NCI-H2081 treated with DMSO at 0.1 percent for 48 hours (cell line): ENCODE results near the gene RILPL1.
"Not testable (repeated sequence)": the region's sequence is repeated elsewhere in the genome, so short reads cannot be mapped to it uniquely, and the experiment has no call there.

Experiments used
- DNase-seq: peaks from one replicate; lab custom pipeline; 2025; lab: John Stamatoyannopoulos, UW

Gene RILPL1

DNA sequence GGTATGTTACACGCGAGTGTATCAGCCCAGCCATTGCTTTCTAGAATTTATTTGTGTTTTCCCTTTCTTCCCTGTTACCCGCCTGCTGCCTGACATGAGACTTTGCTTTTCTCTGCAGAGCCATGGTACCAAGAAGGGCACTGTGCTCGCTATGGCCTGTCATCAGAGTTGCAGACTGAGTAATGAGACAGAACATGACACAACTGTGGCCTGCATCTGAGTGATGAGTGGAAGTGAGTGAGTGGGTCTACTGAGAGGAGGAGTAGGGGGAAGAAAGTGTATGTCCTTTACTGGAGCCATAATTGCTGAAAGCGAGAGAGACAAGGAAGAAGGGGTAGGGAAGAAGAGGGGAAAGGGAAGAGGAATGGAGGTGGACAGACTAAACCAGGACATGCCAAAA, 2.9 kb downstream of the RILPL1 start:
- DNase-seq, result no peak

- no peak for DNase-seq
Observed at GRCh38 chr12:123529686-123530085, 3.8 kb downstream of the RILPL1 start.

DNA sequence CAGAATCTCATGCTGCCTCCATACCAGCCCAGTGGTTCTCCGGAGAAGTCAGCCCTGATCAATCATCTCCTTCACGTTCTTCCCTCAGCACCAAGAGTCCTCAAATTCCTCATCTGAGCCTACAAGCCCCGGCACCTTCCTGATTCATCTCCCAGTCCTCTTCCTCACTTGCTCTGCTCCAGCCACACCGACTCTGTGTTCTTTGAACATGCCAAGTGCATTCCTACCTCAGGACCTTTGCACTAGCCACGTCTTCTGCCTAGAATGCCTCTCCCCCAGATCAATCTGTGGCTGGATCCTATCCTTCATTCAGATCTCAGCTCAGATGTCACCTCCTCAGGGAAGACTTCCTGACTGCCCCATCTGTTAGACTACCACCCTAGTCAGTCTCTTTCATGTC, 4.7 kb downstream of the RILPL1 start:
- no peak for DNase-seq

GRCh38 chr12:123526542-123527080, 6.9 kb downstream of the RILPL1 start:
- no peak for DNase-seq

- DNase-seq, result no peak
Observed at GRCh38 chr12:123524378-123524777, 9.1 kb downstream of the RILPL1 start.

DNA sequence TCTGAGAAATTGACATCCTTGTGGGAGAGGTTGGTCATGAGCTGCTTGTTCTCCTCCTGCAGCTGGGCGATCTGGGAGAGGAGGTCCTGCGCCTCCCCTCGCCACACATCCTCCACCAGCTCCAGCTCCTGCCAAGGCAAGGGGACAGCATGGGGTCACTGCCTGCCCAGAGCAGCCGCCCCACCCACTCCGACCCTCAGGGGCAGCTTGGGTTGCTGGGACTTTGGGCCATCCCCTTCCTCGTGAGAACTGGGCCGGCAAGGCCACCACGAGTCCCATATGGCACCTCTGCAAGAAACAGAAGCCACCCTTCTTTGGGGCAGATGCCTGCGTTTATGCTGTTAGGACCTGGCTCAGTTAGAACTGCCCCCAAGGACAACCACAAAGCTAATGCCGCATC, 10.0 kb downstream of the RILPL1 start:
- DNase-seq, result no peak

- no peak for DNase-seq
Observed at GRCh38 chr12:123522164-123522563, 11.4 kb downstream of the RILPL1 start.

GRCh38 chr12:123520567-123521474, 12.7 kb downstream of the RILPL1 start:
- DNase-seq, result no peak

GRCh38 chr12:123519141-123520001, 14.1 kb downstream of the RILPL1 start:
- no peak for DNase-seq

DNA sequence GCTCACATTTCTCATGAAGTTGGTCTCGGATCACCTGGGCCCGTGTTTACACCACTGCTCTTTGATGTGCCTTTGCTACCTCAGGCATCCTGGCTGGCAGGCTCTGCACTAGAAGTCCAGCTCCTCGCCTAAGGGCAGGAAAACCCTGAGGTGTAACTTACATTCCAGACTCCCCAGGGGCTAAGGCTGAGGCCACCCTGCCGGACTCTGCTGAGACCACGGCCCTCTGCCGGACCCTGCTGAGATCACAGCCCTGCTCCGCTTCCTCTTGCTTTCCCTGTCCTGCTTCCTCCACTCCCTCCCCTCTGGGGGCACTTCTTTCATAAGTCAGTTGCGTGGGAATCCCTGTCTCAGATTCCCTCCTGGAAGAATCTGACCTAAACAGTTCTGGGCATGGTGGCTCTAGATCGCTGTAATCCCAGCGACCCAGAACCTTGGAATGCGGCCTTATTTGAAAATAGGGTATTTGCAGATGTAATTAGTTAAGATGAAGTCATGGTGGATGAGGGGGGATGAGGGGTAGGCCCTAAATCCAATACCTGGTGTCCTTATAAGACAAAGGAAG, 17.2 kb downstream of the RILPL1 start:
- DNase-seq, result no peak

GRCh38 chr12:123514582-123515221, 18.8 kb downstream of the RILPL1 start:
- not testable (repeated sequence) for DNase-seq

DNA sequence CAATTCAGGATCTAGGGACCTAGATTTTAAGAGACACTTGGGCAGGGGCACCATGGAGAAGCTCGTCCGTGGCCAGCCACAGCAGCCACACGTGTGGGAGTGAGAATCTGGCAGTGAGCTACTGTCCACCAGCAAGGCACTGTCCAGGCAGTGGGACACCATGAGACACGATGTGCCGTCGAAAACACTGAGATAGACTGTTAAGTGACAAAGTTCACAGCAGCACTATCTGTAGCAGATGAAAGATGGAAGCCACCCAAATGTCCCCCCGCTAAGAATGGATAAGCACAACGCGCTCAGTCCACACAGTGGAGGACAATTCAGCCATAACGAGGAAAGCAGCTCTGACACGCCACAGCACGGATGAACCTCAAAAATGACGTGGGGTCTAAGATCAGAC, 19.7 kb downstream of the RILPL1 start:
- DNase-seq, result no peak

GRCh38 chr12:123512838-123513665, 20.5 kb downstream of the RILPL1 start:
- DNase-seq, result no peak

DNA sequence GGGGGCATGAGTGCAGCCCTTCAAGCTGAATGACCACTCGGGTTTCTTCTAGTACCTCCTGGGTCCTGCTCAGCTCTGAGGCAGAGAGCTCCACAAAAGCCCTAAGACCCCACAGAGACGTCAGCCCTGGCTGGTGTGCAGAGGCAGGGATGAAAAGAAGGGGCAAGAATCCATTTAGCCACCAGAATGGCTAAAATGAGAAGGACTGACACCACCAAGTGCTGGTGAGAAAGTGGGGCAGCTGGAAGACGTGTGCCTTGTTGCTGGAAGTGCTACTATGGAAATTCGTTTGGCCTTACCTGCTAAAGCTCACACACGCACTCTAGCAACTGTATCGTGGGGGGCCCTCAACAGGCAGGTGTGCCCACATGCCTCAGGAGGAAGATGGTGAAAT, 26.7 kb downstream of the RILPL1 start:
- no peak for DNase-seq

DNA sequence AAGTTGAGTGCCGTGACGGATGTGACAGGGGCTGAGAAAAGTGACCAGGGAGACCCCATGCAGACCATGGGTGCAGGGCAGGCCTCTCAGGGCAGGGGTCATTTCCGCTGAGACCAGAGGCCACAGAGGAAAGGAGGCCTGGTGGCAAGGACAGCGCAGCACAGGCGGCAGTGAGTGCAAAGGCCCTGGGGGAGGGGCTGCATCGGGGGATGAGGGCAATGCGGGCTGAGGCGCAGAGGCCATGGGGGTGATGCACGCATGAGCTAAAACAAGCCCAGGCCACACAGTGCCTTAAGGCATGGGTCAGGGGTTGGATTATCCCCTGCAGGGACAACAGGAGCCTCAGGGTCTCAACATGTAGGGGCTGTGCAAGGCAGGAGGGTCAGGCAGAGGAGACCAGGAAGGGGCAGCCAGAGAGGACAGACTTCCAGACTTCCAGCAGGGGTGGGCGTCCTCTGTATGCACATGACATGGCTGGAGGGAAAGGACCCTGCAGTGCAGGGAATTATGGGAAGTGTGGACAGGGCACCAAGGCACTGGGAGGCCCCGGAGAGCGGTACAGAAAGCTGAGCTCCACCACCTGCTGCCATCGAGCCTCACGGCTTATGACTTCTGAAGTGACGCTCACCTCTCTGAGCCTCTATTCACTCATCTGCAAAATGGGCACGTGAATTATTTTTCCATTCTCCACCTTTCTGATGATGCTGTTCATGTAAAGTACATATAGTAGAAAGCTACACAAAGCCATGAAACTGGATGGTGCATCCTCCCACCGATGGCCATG, 27.3 kb downstream of the RILPL1 start:
- no peak for DNase-seq

DNA sequence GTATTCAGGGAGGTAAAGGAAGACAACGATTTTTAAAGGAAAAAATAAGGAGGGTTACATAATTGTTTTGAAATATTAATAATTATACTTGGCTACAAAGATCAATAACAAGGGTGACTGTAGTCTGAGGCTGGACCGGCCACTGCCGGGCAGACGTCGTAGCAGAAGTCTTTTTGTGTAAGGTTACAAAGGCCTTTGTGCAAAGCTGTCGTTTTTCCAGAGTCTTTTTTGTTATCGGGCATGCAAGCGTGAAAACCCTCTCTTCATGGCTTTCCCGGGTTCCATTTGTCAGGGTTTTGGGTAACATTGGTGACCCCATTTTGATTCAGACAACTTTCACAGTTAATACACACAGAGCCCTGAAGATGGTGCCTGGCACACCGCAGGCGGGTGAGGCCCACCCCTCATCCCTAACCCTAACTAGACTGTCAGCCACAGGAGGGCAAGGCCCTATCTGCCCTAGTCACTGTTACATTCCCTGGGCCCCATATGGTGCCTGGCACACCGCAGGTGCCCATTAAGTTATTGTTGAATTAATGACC, 31.3 kb downstream of the RILPL1 start:
- no peak for DNase-seq

DNA sequence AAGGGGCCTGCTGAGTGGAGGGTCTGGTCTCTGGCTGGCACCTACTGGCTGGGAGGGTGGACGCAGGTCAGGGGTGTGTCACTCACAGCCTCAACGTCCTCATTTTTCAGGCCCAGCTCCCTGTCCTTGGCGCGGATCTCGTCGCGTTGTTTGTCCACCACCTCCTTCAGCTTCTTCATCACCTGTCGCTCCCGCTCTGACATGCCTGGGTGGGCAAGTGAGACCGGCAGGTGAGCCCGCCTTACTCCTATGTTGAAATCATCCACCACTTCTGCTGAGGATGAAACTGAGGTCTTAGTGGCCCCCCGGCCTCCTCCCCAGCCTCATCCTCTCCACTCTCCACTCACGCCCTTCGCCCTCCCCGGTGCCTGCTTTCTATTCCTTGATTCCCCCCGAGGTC, 34.2 kb downstream of the RILPL1 start:
- no peak for DNase-seq

DNA sequence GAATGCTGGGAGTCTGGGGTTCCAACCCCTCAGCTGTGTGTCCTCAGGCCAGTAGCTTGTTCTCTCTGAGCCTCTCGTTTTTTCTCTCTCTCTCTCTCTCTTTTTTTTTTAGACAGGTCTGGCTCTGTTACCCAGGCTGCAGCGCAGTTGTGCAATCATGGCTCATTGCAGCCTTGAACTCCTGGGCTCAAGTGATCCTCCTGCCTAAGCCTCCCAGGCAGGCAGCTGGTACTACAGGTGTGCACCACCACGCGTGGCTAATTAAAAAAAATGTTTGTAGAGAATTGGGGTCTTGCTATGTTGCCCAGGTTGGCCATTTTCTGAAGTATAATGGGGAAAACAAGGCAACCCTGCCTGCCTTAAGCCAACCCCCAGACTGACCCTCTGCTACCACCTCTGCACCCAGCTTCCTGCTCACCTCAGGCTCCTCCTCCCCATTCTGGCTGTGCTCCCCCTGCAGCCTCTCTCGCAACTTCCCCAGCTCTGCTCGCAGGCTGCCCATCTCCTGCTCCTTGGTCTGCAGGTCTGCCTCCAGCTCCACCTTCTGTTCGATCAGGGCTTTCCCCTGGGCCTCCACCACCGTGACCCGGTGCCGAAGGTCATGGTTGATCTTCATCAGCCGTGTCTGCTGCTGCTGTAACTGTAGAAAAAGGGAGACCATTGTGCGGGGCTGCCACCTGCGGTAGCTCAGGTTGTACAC, 35.2 kb downstream of the RILPL1 start:
- no peak for DNase-seq

GRCh38 chr12:123497065-123497464, 36.5 kb downstream of the RILPL1 start:
- DNase-seq, result no peak
